PC-9 (cell line): ENCODE data around the gene MTMR2. TPM values are rescaled to one million over a fixed set of nuclear protein-coding genes. Genes with fewer than 3 reads are reported as not detected.
A peak's percentile ranks its signal among the peaks of the same experiment; 100 is the strongest.

Experiments
- BruUV-seq: library from RNA; stranded (reverse); fragments of 400-500 nt; replicated peaks from 2 replicates; lab custom pipeline; 2021; lab: Mats Ljungman, UMichigan
- CTCF ChIA-PET: fragments of 300-600 bp; sonication (Branson Sonifier 250); formaldehyde crosslinking; loops from one replicate; lab custom pipeline; 2022; ENCODE audit warnings: antibody characterized with exemption; lab: Charles Lee
- POLR2A ChIA-PET: fragments of 300-600 bp; sonication (Branson Sonifier 250); formaldehyde crosslinking; loops from one replicate; lab custom pipeline; 2022; ENCODE audit warnings: antibody characterized with exemption; ENCODE audit not compliant: unreplicated experiment; lab: Charles Lee
- DNase-seq, 2 experiments: peaks; one replicate each; pipeline versions ENCODE4 v3.0.0 to v3.0.0-alpha.2; 2015 to 2022; ENCODE audit warnings: mixed read lengths in 1 of 2
- H2AFZ ChIP-seq: fragments of 200-600 bp; sonication (generic); 2 replicates; pipeline ENCODE4 v1.8.1; 2017; ENCODE audit warnings: antibody characterized with exemption
- H3F3A ChIP-seq: fragments of 200-600 bp; sonication (generic); 2 replicates; pipeline ENCODE4 v1.8.1; 2017; ENCODE audit warnings: antibody characterized with exemption, mild to moderate bottlenecking, low read depth; ENCODE audit not compliant: insufficient read depth
- H3K27ac ChIP-seq: fragments of 200-600 bp; sonication (generic); 2 replicates; pipeline ENCODE4 v1.6.1; 2016; ENCODE audit warnings: mixed run types
- H3K27me3 ChIP-seq: fragments of 200-600 bp; sonication (generic); 2 replicates; pipeline ENCODE4 v1.6.1; 2016; ENCODE audit warnings: low read depth, mixed run types; ENCODE audit not compliant: insufficient read depth
- H3K36me3 ChIP-seq: fragments of 200-600 bp; sonication (generic); 2 replicates; pipeline ENCODE4 v1.6.1; 2016; ENCODE audit warnings: low read depth, mixed run types
- H3K4me1 ChIP-seq: fragments of 200-600 bp; sonication (generic); replicated peaks from 2 replicates; pipeline ENCODE4 v1.6.1; 2016; ENCODE audit warnings: mixed run types; ENCODE audit not compliant: insufficient read depth
- H3K4me2 ChIP-seq: fragments of 200-600 bp; sonication (generic); 2 replicates; pipeline ENCODE4 v1.6.1; 2017; ENCODE audit warnings: mixed run types
- H3K4me3 ChIP-seq: fragments of 200-600 bp; sonication (generic); 2 replicates; pipeline ENCODE4 v1.6.1; 2016; ENCODE audit warnings: mixed run types
- H3K79me2 ChIP-seq: fragments of 200-600 bp; sonication (generic); 2 replicates; pipeline ENCODE4 v1.6.1; 2017; ENCODE audit warnings: low read depth, mixed run types
- H3K9me2 ChIP-seq: fragments of 200-600 bp; sonication (generic); 2 replicates; pipeline ENCODE4 v1.8.1; 2017; ENCODE audit warnings: mild to moderate bottlenecking; ENCODE audit not compliant: insufficient read depth
- H3K9me3 ChIP-seq: fragments of 200-600 bp; sonication (generic); 2 replicates; pipeline ENCODE4 v1.8.1; 2016; ENCODE audit warnings: low read depth; ENCODE audit not compliant: insufficient read depth
- H4K20me1 ChIP-seq: fragments of 200-600 bp; sonication (generic); 2 replicates; pipeline ENCODE4 v1.8.1; 2017; ENCODE audit not compliant: insufficient read depth
- EZH2 ChIP-seq: fragments of 200-600 bp; sonication (generic); IDR thresholded peaks from 2 replicates; pipeline ENCODE4 v1.8.0; 2017; ENCODE audit warnings: antibody characterized with exemption, low read depth
- intact Hi-C: fragments of 100-400 bp; cut with micrococcal nuclease; formaldehyde crosslinking; loops from one replicate; pipeline ENCODE4 v1.10.0; 2022; ENCODE audit not compliant: unreplicated experiment
- total RNA-seq: library from RNA; stranded (reverse); gene quantifications from 2 replicates; pipeline ENCODE4 v1.2.3, GENCODE V29; 2021
- TF ChIP-seq, protein P1 (sequence below): fragments of 200-600 bp; sonication (generic); conservative IDR thresholded peaks from 2 replicates; pipeline ENCODE4 v1.6.1; 2017; ENCODE audit warnings: mixed run types, antibody characterized with exemption, mild to moderate bottlenecking, moderate library complexity

The MTMR2 gene
- total RNA-seq, 1 experiment from 2014 or later = 60.7 TPM

GRCh38 chr11:95924414-95924760, 480 bp upstream of the MTMR2 start:
- POLR2A ChIA-PET = interaction anchor here (0.7 to 1.2 kb wide), 4 partner anchors 113 to 319 kb away, joined by 4 to 14 read pairs (median 10); no protein-coding TSS in a partner anchor
- peak overlapping the region; percentile 97 for H3K27ac ChIP-seq
- H3K79me2 ChIP-seq = peaks cover 49% of the 10 kb centered on the region
- no peaks in the 10 kb centered on the region for H3K9me2 ChIP-seq
- peak overlapping the region; percentile 96 for H3K4me2 ChIP-seq
- H3K4me1 ChIP-seq = peaks cover 37% of the 10 kb centered on the region
- CTCF ChIA-PET = no interaction called here
- TF ChIP-seq EZH2 = no peak
- TF ChIP-seq, protein P1, sequence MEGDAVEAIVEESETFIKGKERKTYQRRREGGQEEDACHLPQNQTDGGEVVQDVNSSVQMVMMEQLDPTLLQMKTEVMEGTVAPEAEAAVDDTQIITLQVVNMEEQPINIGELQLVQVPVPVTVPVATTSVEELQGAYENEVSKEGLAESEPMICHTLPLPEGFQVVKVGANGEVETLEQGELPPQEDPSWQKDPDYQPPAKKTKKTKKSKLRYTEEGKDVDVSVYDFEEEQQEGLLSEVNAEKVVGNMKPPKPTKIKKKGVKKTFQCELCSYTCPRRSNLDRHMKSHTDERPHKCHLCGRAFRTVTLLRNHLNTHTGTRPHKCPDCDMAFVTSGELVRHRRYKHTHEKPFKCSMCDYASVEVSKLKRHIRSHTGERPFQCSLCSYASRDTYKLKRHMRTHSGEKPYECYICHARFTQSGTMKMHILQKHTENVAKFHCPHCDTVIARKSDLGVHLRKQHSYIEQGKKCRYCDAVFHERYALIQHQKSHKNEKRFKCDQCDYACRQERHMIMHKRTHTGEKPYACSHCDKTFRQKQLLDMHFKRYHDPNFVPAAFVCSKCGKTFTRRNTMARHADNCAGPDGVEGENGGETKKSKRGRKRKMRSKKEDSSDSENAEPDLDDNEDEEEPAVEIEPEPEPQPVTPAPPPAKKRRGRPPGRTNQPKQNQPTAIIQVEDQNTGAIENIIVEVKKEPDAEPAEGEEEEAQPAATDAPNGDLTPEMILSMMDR = no peak
- H2AFZ ChIP-seq = peak overlapping the region; percentile 85
- H3K36me3 ChIP-seq = peaks cover 10% of the 10 kb centered on the region; the same call in 1 of the 2 replicates
- intact Hi-C loops = loop anchor here (1.0 to 10.0 kb wide), 6 partner anchors 53 to 418 kb away; partner anchors contain the start of gene MAML2
- peak overlapping the region; percentile 67 for H3K4me3 ChIP-seq
- DNase-seq = peak; percentile 25 to 85
- H3K9me3 ChIP-seq = no peaks in the 10 kb centered on the region; the same call in none of the 2 replicates
- H3F3A ChIP-seq = peaks cover 32% of the 10 kb centered on the region
- H4K20me1 ChIP-seq = no peaks in the 10 kb centered on the region
- BruUV-seq = TSS peak; percentile 72
- H3K27me3 ChIP-seq = no peaks in the 10 kb centered on the region

GRCh38 chr11:95923439-95923727, 524 bp downstream of the MTMR2 start:
- TF ChIP-seq, protein P1 = no peak
- no peak for TF ChIP-seq EZH2
- ChIA-PET POLR2A (interaction anchor here (0.6 to 1.0 kb wide), 5 partner anchors 87 to 388 kb away, joined by 4 to 14 read pairs (median 8); no protein-coding TSS in a partner anchor), CTCF (no interaction called here)
- Histone ChIP-seq H3K4me1 (peaks cover 37% of the 10 kb centered on the region), H3K9me3 (no peaks in the 10 kb centered on the region; the same call in none of the 2 replicates), H2AFZ (peak overlapping the region; percentile 85), H3K27me3 (no peaks in the 10 kb centered on the region), H3K4me2 (peak overlapping the region; percentile 96), H3K9me2 (no peaks in the 10 kb centered on the region), H3K79me2 (peaks cover 59% of the 10 kb centered on the region), H3K36me3 (peaks cover 11% of the 10 kb centered on the region; the same call in 1 of the 2 replicates), H3K4me3 (peak overlapping the region; percentile 67), H4K20me1 (no peaks in the 10 kb centered on the region), H3K27ac (peak overlapping the region; percentile 97), H3F3A (peaks cover 32% of the 10 kb centered on the region)
- intact Hi-C loops = loop anchor here (1.0 to 10.0 kb wide), 5 partner anchors 54 to 389 kb away; no protein-coding TSS in a partner anchor
- no TSS peak for BruUV-seq
- DNase-seq = no peak

GRCh38 chr11:95922536-95923438, 1.1 kb downstream of the MTMR2 start:
- POLR2A ChIA-PET = interaction anchor here (0.5 to 0.7 kb wide), 5 partner anchors 8 to 384 kb away, joined by 5 to 12 read pairs (median 7); no protein-coding TSS in a partner anchor

More at GRCh38 chr11:95922536-95923438, 1.1 kb downstream of the MTMR2 start:
- TF ChIP-seq, protein P1 = no peak
- no peak for TF ChIP-seq EZH2
- Histone ChIP-seq H3K4me1 (peaks cover 41% of the 10 kb centered on the region), H3K27me3 (no peaks in the 10 kb centered on the region), H3K27ac (peak overlapping the region; percentile 97), H2AFZ (peak overlapping the region; percentile 85), H3K4me2 (peak overlapping the region; percentile 96), H4K20me1 (no peaks in the 10 kb centered on the region), H3K9me3 (no peaks in the 10 kb centered on the region; the same call in none of the 2 replicates), H3K4me3 (peak overlapping the region; percentile 67), H3F3A (peaks cover 32% of the 10 kb centered on the region), H3K79me2 (peaks cover 65% of the 10 kb centered on the region), H3K9me2 (no peaks in the 10 kb centered on the region), H3K36me3 (peaks cover 12% of the 10 kb centered on the region; the same call in 1 of the 2 replicates)
- CTCF ChIA-PET = no interaction called here
- intact Hi-C loops = loop anchor here (1.0 to 10.0 kb wide), 5 partner anchors 55 to 390 kb away; no protein-coding TSS in a partner anchor
- BruUV-seq = TSS peak; percentile 32
- no peak for DNase-seq
